Urinary bladder (tissue), 4 donors: ENCODE results near the gene MEGF8. TPM values are rescaled to one million over a fixed set of nuclear protein-coding genes. Genes with fewer than 3 reads are reported as not detected.

ENCODE experiments used
- DNase-seq: peaks from one replicate; pipeline ENCODE4 v3.0.0-alpha.2; 2015; ENCODE audit errors: extremely low spot score
- H3K27ac ChIP-seq: one replicate; pipeline ENCODE4 v1.5.1; 2013; ENCODE audit warnings: low read depth, mild to moderate bottlenecking, moderate library complexity
- H3K36me3 ChIP-seq: one replicate; pipeline ENCODE4 v1.6.1; 2013; ENCODE audit warnings: mild to moderate bottlenecking, moderate library complexity; ENCODE audit not compliant: insufficient read depth
- H3K4me1 ChIP-seq: one replicate; pipeline ENCODE4 v1.6.1; 2013; ENCODE audit warnings: mild to moderate bottlenecking, moderate library complexity; ENCODE audit not compliant: insufficient read depth
- H3K4me3 ChIP-seq: one replicate; pipeline ENCODE4 v1.5.1; 2013; ENCODE audit warnings: low read depth, low read length
- WGBS: extraction: QIAGEN DNeasy Blood & Tissue Kit; methylation state at CpG from one replicate; pipeline ENCODE4 v1.1.7; 2013; 5-methylcytosine and 5-hydroxymethylcytosine counted together
- polyA plus RNA-seq: library from polyadenylated mRNA; stranded (reverse); fragments of 200-250 nt; gene quantifications from one replicate; pipeline ENCODE4 v1.2.3, GENCODE V29; 2013
- total RNA-seq: library from RNA; depleted of rRNA; stranded (reverse); fragments of >200 nt; gene quantifications from one replicate; pipeline ENCODE4 v1.2.3, GENCODE V29; 2014
- donor health status: healthy with polysubstance abuse.
- donor health status: healthy.

MEGF8 gene
- 14.7 TPM for total RNA-seq
- 19.8 TPM for polyA plus RNA-seq

DNA sequence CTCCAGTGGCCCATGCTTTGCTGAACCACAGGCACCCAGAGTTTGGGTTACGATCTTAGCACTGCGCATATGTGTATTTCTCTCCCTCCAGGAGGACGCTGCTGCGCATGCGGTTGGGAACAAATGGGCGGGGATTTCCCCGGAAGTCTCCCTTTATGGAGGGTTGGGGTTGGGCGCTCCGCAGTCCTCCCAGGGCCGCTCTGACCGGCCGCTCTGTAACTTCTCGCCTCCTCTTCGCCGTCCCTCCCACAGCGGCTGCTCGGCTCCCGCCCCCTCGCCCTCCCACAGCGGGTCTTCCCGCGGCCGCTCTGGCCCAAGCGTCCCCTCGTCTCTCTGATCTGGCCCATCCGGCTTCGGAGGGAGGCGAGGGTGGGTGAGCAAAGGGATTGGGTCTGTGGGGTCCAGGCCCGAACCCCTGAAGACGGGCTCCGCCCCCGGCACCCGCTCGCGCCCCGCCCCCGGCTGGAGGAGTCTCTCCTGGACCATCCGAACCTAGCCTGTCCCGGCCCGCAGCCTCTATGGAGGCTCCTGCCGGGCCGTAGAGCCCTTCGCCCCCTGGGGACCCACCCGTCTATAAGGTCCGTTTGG, at the start of gene MEGF8:
TSS of gene MEGF8 (plus strand) at position 328 of the 588 bp plus-strand sequence. CDS start 609 bp downstream, outside the sequence.
- H3K4me1 ChIP-seq = no peaks in the 10 kb centered on the region
- no peaks in the 10 kb centered on the region for H3K36me3 ChIP-seq
- H3K27ac ChIP-seq = peak within 1 kb of the TSS; percentile 62
- WGBS = under 1% methylated on average over 45 of the region's 45 CpGs
- DNase-seq = peak; percentile 98
- peak within 1 kb of the TSS; percentile 71 for H3K4me3 ChIP-seq

GRCh38 chr19:42276284-42276683, 49.2 kb upstream of the MEGF8 start:
- Histone ChIP-seq H3K27ac (no peak overlapping the region), H3K4me3 (no peak overlapping the region), H3K36me3 (no peaks in the 10 kb centered on the region), H3K4me1 (no peaks in the 10 kb centered on the region)
- WGBS = 66% methylated on average over 3 of the region's 3 CpGs
- no peak for DNase-seq

DNA sequence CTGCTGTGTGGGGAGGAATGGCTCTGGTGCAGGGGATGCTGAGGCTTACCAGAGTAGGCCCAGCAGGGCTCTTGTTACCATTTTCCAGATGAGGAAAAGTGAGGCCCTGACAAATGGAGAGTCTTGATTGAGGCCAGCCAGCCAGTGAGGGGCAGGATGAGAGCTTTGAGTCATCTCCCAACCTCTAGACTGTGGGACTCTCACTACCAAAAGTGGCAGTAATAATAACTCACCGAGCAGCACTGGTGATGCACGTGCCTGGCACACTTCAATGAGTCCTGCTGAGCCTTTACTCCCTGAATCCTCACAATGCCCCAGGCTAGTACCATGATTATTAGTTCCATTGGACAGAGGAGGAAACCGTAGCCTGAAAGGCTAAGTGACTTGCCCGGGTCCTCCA, 48.6 kb upstream of the MEGF8 start:
- Histone ChIP-seq H3K27ac (no peak overlapping the region), H3K4me3 (no peak overlapping the region), H3K4me1 (peaks cover 3% of the 10 kb centered on the region), H3K36me3 (no peaks in the 10 kb centered on the region)
- WGBS = 82% methylated on average over 4 of the region's 4 CpGs
- no peak for DNase-seq

GRCh38 chr19:42277821-42278451, 47.5 kb upstream of the MEGF8 start:
- WGBS = 34% methylated on average over 10 of the region's 10 CpGs
- no peak for DNase-seq
- peaks cover 3% of the 10 kb centered on the region for H3K4me1 ChIP-seq
- peak overlapping the region; percentile 25 for H3K27ac ChIP-seq
- H3K4me3 ChIP-seq = no peak overlapping the region
- no peaks in the 10 kb centered on the region for H3K36me3 ChIP-seq

DNA sequence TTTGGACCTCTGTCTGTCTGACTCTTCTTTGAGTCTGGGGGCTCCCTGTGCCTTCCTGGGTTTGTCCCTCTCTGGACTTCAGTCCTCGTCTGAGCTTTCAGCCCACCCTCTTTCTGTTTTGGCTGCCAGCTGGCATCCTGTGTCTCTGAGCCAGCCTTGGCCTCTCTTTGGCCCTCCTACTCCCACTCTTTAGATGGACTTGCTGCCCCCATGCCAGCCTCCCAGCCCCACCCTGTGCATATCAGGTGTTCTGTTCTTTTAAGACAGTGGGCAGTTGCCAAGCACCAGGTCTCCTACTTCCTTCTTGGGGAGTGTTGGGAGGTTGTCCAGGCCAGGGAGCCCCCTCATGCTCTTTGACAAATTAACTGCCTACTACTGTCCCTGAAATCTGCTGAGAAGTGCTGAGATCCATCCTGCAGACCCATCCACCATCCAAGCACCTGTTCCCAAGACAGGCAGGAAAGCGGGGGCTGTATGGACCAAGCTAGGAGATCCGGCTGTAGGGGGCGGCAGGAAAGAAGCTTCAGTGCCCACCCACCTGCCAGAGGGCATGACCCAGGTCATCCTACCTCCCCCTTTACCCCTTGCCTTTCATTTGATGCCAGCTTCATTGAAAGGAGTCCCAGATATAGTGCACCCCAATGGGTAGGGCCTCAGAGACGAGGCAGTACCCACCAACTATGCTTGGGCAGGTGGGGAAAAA, 46.8 kb upstream of the MEGF8 start:
- H3K27ac ChIP-seq = no peak overlapping the region
- DNase-seq = no peak
- H3K4me1 ChIP-seq = peaks cover 3% of the 10 kb centered on the region
- H3K36me3 ChIP-seq = no peaks in the 10 kb centered on the region
- 62% methylated on average over 5 of the region's 5 CpGs for WGBS
- H3K4me3 ChIP-seq = no peak overlapping the region

GRCh38 chr19:42279155-42279901, 46.1 kb upstream of the MEGF8 start:
- H3K27ac ChIP-seq = peak overlapping the region; percentile 91
- peaks cover 3% of the 10 kb centered on the region for H3K4me1 ChIP-seq
- H3K36me3 ChIP-seq = no peaks in the 10 kb centered on the region
- DNase-seq = no peak
- WGBS = 13% methylated on average over 6 of the region's 6 CpGs
- H3K4me3 ChIP-seq = peak overlapping the region; percentile 65

GRCh38 chr19:42279902-42280814, 45.3 kb upstream of the MEGF8 start:
- Histone ChIP-seq H3K4me3 (peak overlapping the region; percentile 65), H3K27ac (peak overlapping the region; percentile 91), H3K4me1 (peaks cover 3% of the 10 kb centered on the region), H3K36me3 (no peaks in the 10 kb centered on the region)
- WGBS = under 1% methylated on average over 89 of the region's 89 CpGs
- no peak for DNase-seq

DNA sequence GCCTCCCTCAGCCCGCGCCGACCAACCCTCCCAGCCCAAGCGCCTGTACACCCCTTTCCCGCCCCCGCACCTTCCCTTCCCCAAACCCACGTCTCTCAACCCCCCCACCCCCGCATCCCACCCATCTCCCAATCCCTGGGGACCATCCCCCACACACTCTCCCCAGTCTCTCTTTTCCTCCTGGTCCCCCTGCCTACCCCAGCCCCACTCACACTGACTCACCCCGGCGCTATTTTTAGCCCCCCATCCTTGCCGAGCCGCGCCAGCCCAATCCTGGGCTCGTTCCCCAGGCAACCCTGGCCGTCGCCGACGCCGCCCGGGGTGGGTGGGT, 44.7 kb upstream of the MEGF8 start:
- DNase-seq = no peak
- WGBS = under 1% methylated on average over 20 of the region's 20 CpGs
- H3K36me3 ChIP-seq = no peaks in the 10 kb centered on the region
- H3K27ac ChIP-seq = peak overlapping the region; percentile 91
- peak overlapping the region; percentile 65 for H3K4me3 ChIP-seq
- peaks cover 3% of the 10 kb centered on the region for H3K4me1 ChIP-seq

- peaks cover 3% of the 10 kb centered on the region for H3K4me1 ChIP-seq
- H3K36me3 ChIP-seq = no peaks in the 10 kb centered on the region
- WGBS = 2% methylated on average over 25 of the region's 25 CpGs
- peak overlapping the region; percentile 65 for H3K4me3 ChIP-seq
- H3K27ac ChIP-seq = peak overlapping the region; percentile 91
- DNase-seq = no peak
These were observed 44.1 kb upstream of the MEGF8 start for GRCh38 chr19:42281146-42281826.

- H3K4me3 ChIP-seq = no peak overlapping the region
- WGBS = 24% methylated on average over 7 of the region's 7 CpGs
- no peaks in the 10 kb centered on the region for H3K36me3 ChIP-seq
- DNase-seq = no peak
- peak overlapping the region; percentile 91 for H3K27ac ChIP-seq
- H3K4me1 ChIP-seq = peaks cover 3% of the 10 kb centered on the region
These were observed 43.3 kb upstream of the MEGF8 start for GRCh38 chr19:42281827-42282762.

- no peak for DNase-seq
- Histone ChIP-seq H3K27ac (peak overlapping the region; percentile 93), H3K36me3 (peaks cover 1% of the 10 kb centered on the region), H3K4me1 (peaks cover 3% of the 10 kb centered on the region), H3K4me3 (no peak overlapping the region)
- WGBS = 46% methylated on average over 4 of the region's 4 CpGs
These were observed 42.6 kb upstream of the MEGF8 start for GRCh38 chr19:42282819-42283187.
